ENCODE results near the gene CDIP1. TPM values are rescaled to one million over a fixed set of nuclear protein-coding genes. Genes with fewer than 3 reads are reported as not detected.

Gene CDIP1
- total and polyA plus RNA-seq, 5 experiments from 2014 or later = 18.2 to 25.5 (median 25.0) TPM

GRCh38 chr16:4564661-4565267, 26.2 kb upstream of the CDIP1 start:
- Mint-ChIP-seq H3K9me3 (no peaks in the 10 kb centered on the region), H3K36me3 (no peaks in the 10 kb centered on the region), H3K27ac (no peak overlapping the region), H3K4me3 (no peak overlapping the region), H3K27me3 (no peaks in the 10 kb centered on the region), H3K4me1 (no peaks in the 10 kb centered on the region)
- no peak for ATAC-seq
- POLR2A ChIA-PET = interaction anchor here (0.6 kb wide), 1 partner anchor 67 kb away, joined by 7 read pairs; no protein-coding TSS in a partner anchor
- DNase-seq = no peak

GRCh38 chr16:4561596-4561995, 23.0 kb upstream of the CDIP1 start:
- H3K27me3 Mint-ChIP-seq = no peaks in the 10 kb centered on the region
- no peaks in the 10 kb centered on the region for H3K36me3 Mint-ChIP-seq

GRCh38 chr16:4557973-4558372, 19.4 kb upstream of the CDIP1 start:
- no peaks in the 10 kb centered on the region for H3K36me3 Mint-ChIP-seq
- H3K4me3 Mint-ChIP-seq = no peak overlapping the region
- POLR2A ChIA-PET = interaction anchor here (0.7 kb wide), 1 partner anchor 8 kb away, joined by 4 read pairs; no protein-coding TSS in a partner anchor
- DNase-seq = no peak
- no peaks in the 10 kb centered on the region for H3K4me1 Mint-ChIP-seq
- H3K9me3 Mint-ChIP-seq = no peaks in the 10 kb centered on the region
- no peaks in the 10 kb centered on the region for H3K27me3 Mint-ChIP-seq
- ATAC-seq = no peak
- no peak overlapping the region for H3K27ac Mint-ChIP-seq

More at GRCh38 chr16:4561596-4561995, 23.0 kb upstream of the CDIP1 start:
- Mint-ChIP-seq H3K4me3 (no peak overlapping the region), H3K9me3 (no peaks in the 10 kb centered on the region), H3K27ac (peak overlapping the region in 1 of 10 donors; percentile 8), H3K4me1 (no peaks in the 10 kb centered on the region)
- POLR2A ChIA-PET = no interaction called here
- DNase-seq (no peak), ATAC-seq (no peak)

- DNase-seq = no peak
- ATAC-seq = no peak
- POLR2A ChIA-PET = interaction anchor here (0.6 kb wide), 1 partner anchor 160 kb away, joined by 3 read pairs; no protein-coding TSS in a partner anchor
- Mint-ChIP-seq H3K36me3 (no peaks in the 10 kb centered on the region), H3K4me3 (no peak overlapping the region), H3K4me1 (no peaks in the 10 kb centered on the region), H3K27ac (no peak overlapping the region), H3K27me3 (no peaks in the 10 kb centered on the region), H3K9me3 (no peaks in the 10 kb centered on the region)
Measured at GRCh38 chr16:4556580-4556979, 18.0 kb upstream of the CDIP1 start.

- H3K9me3 Mint-ChIP-seq = no peaks in the 10 kb centered on the region
- H3K27ac Mint-ChIP-seq = peak within 1 kb of the TSS in 1 of 10 donors; percentile 67
- no peak for DNase-seq
- no peaks in the 10 kb centered on the region for H3K4me1 Mint-ChIP-seq
- no peak for ATAC-seq
- no peak within 1 kb of the TSS for H3K4me3 Mint-ChIP-seq
- H3K27me3 Mint-ChIP-seq = no peaks in the 10 kb centered on the region
- POLR2A ChIA-PET = interaction anchor here (0.6 kb wide), 2 partner anchors 30 to 159 kb away, joined by 3 to 4 read pairs; no protein-coding TSS in a partner anchor
- no peaks in the 10 kb centered on the region for H3K36me3 Mint-ChIP-seq
Measured at GRCh38 chr16:4556112-4556511, 17.5 kb upstream of the CDIP1 start, which contains the start of gene C16orf96. Gene C16orf96 (plus strand): TSS chr16:4556340. CDS start chr16:4556490, 150 bp downstream.

GRCh38 chr16:4552541-4552940, 14.0 kb upstream of the CDIP1 start:
- no peak for ATAC-seq
- POLR2A ChIA-PET = interaction anchor here (0.7 kb wide), 1 partner anchor 33 kb away, joined by 7 read pairs; no protein-coding TSS in a partner anchor
- H3K36me3 Mint-ChIP-seq = no peaks in the 10 kb centered on the region
- peak overlapping the region in 1 of 10 donors; percentile 70 for H3K27ac Mint-ChIP-seq
- H3K4me3 Mint-ChIP-seq = no peak overlapping the region
- no peaks in the 10 kb centered on the region for H3K27me3 Mint-ChIP-seq
- no peak for DNase-seq
- peaks cover 2 to 9% (median 6%) of the 10 kb centered on the region in 4 donors for H3K4me1 Mint-ChIP-seq
- no peaks in the 10 kb centered on the region for H3K9me3 Mint-ChIP-seq

- H3K4me3 Mint-ChIP-seq = no peak overlapping the region
- H3K9me3 Mint-ChIP-seq = no peaks in the 10 kb centered on the region
- no peaks in the 10 kb centered on the region for H3K27me3 Mint-ChIP-seq
- peak overlapping the region in 2 of 10 donors; percentile 26 to 70 for H3K27ac Mint-ChIP-seq
- peaks cover 2 to 9% (median 6%) of the 10 kb centered on the region in 4 donors for H3K4me1 Mint-ChIP-seq
- POLR2A ChIA-PET = interaction anchor here (3.4 to 4.1 kb wide), 2 partner anchors 45 to 74 kb away, joined by 25 read pairs; partner anchors contain the start of genes HMOX2 and NMRAL1
- DNase-seq (no peak), ATAC-seq (no peak)
- H3K36me3 Mint-ChIP-seq = no peaks in the 10 kb centered on the region
Measured at GRCh38 chr16:4550591-4550990, 12.0 kb upstream of the CDIP1 start.

- H3K27ac Mint-ChIP-seq = peak overlapping the region in 2 of 10 donors; percentile 60 to 70
- POLR2A ChIA-PET = interaction anchor here (0.6 to 4.1 kb wide), 8 partner anchors 9 to 131 kb away, joined by 3 to 25 read pairs (median 8); partner anchors contain the start of genes CDIP1, CORO7, HMOX2 and NMRAL1
- no peaks in the 10 kb centered on the region for H3K9me3 Mint-ChIP-seq
- DNase-seq = no peak
- no peak for ATAC-seq
- no peak overlapping the region for H3K4me3 Mint-ChIP-seq
- H3K27me3 Mint-ChIP-seq = no peaks in the 10 kb centered on the region
- H3K36me3 Mint-ChIP-seq = no peaks in the 10 kb centered on the region
- H3K4me1 Mint-ChIP-seq = peaks cover 2 to 9% (median 6%) of the 10 kb centered on the region in 4 donors
Measured at GRCh38 chr16:4548124-4548523, 9.6 kb upstream of the CDIP1 start.

GRCh38 chr16:4544473-4544872, 5.9 kb upstream of the CDIP1 start:
- POLR2A ChIA-PET = interaction anchor here (0.5 to 1.4 kb wide), 3 partner anchors 39 to 322 kb away, joined by 3 to 4 read pairs (median 3); partner anchors contain the start of gene HMOX2
- peaks cover 0 to 9% (median 4%) of the 10 kb centered on the region in 9 donors for H3K9me3 Mint-ChIP-seq
- H3K4me1 Mint-ChIP-seq = peaks cover 2 to 7% (median 6%) of the 10 kb centered on the region in 4 donors

GRCh38 chr16:4539716-4540284, 1.2 kb upstream of the CDIP1 start:
- peak overlapping the region in 8 of 10 donors; percentile 35 to 81 (median 72) for H3K27ac Mint-ChIP-seq
- POLR2A ChIA-PET = interaction anchor here (0.6 to 2.8 kb wide), 8 partner anchors 8 to 267 kb away, joined by 3 to 21 read pairs (median 8); partner anchors contain the start of genes ANKS3, CORO7, DNAAF8 and TFAP4
- peaks cover 20 to 34% (median 31%) of the 10 kb centered on the region in 4 donors for H3K4me1 Mint-ChIP-seq
- ATAC-seq = no peak
- peak overlapping the region in 6 of 10 donors; percentile 41 to 74 (median 61) for H3K4me3 Mint-ChIP-seq
- no peaks in the 10 kb centered on the region for H3K27me3 Mint-ChIP-seq
- H3K9me3 Mint-ChIP-seq = peaks cover 0 to 9% (median 4%) of the 10 kb centered on the region in 9 donors
- peaks cover 0 to 5% (median 2%) of the 10 kb centered on the region in 3 donors for H3K36me3 Mint-ChIP-seq
- no peak for DNase-seq

More at GRCh38 chr16:4544473-4544872, 5.9 kb upstream of the CDIP1 start:
- Mint-ChIP-seq H3K27ac (no peak overlapping the region), H3K4me3 (peak overlapping the region in 1 of 10 donors; percentile 29), H3K27me3 (no peaks in the 10 kb centered on the region), H3K36me3 (peaks cover 0 to 5% (median 2%) of the 10 kb centered on the region in 3 donors)
- ATAC-seq (no peak), DNase-seq (no peak)

- H3K36me3 Mint-ChIP-seq = peaks cover 0 to 5% (median 2%) of the 10 kb centered on the region in 3 donors
- peak overlapping the region; percentile 8 to 98 (median 86) for H3K27ac Mint-ChIP-seq
- peak; percentile 58 to 70 for ATAC-seq
- H3K4me1 Mint-ChIP-seq = peaks cover 27 to 53% (median 45%) of the 10 kb centered on the region in 4 donors
- H3K4me3 Mint-ChIP-seq = peak overlapping the region; percentile 69 to 91 (median 81)
- H3K27me3 Mint-ChIP-seq = no peaks in the 10 kb centered on the region
- POLR2A ChIA-PET = interaction anchor here (0.6 to 3.5 kb wide), 10 partner anchors 9 to 197 kb away, joined by 3 to 21 read pairs (median 6); partner anchors contain the start of genes ANKS3, DNAAF8 and HMOX2
- peak in 1 of 10 donors; percentile 17 for DNase-seq
- peaks cover 0 to 9% (median 4%) of the 10 kb centered on the region in 9 donors for H3K9me3 Mint-ChIP-seq
Measured at GRCh38 chr16:4537376-4538343, 913 bp downstream of the CDIP1 start.
